ENCODE results near the gene CDC42BPA. TPM values are rescaled to one million over a fixed set of nuclear protein-coding genes. Genes with fewer than 3 reads are reported as not detected.

The CDC42BPA gene
- total and polyA plus RNA-seq, 3 experiments from 2014 or later, result 0.42 to 0.72 (median 0.44) TPM

GRCh38 chr1:226973898-226974543 is 344.3 kb downstream of the CDC42BPA start:
- ChIA-PET CTCF (no interaction called here), POLR2A (no interaction called here)
- H3K4me1 ChIP-seq (ENCODE audit: insufficient read depth, low read length), result no peaks in the 10 kb centered on the region

DNA sequence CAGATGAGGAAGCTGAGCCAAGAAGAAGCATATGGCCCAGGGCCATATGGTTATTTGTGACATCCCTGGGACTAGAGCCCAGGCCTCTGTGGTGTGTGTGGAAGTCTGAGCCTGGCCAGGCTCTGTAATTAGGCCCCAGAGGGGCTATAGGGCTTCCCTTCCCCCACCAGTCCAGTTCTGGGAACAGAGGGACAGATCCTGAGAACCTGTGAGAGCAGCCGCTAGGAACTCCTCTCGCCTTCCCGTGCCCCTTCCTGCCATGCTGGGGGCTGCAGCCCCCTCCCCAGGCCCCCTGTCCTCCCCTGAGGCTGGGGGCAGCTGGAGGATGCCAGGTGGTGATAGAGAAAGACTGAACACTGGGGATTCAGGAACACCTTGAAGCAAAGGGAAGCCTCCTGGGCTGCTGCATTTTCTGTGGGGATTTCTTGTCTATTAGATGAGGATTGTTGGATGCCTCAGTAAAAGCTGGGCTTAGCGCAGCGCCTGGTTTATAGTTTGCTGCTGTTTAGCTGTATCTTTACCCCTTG is 344.9 kb downstream of the CDC42BPA start:
- no peak overlapping the region for H3K27ac ChIP-seq (ENCODE audit: low read depth, low read length)
- no peaks in the 10 kb centered on the region for H3K9me3 ChIP-seq (ENCODE audit: low read length)
- peaks cover 0 to 17% (median 6%) of the 10 kb centered on the region in 3 donors for H3K4me1 Mint-ChIP-seq
- peaks cover 3% of the 10 kb centered on the region for H3K36me3 ChIP-seq (ENCODE audit: insufficient read depth, low read length)
- H3K4me1 ChIP-seq (ENCODE audit: insufficient read depth, low read length), result no peaks in the 10 kb centered on the region
- no peaks in the 10 kb centered on the region for H3K27me3 Mint-ChIP-seq
- peak overlapping the region in 1 of 8 donors; percentile 62 for H3K27ac Mint-ChIP-seq
- no peak for DNase-seq
- no peak overlapping the region for H3K4me3 Mint-ChIP-seq
- H3K4me3 ChIP-seq (ENCODE audit: low read length), result no peak overlapping the region
- peaks cover 3 to 5% (median 4%) of the 10 kb centered on the region in 5 donors for H3K9me3 Mint-ChIP-seq
- H3K36me3 Mint-ChIP-seq, result peaks cover 14 to 62% (median 18%) of the 10 kb centered on the region in 3 donors
- ChIA-PET POLR2A (no interaction called here), CTCF (no interaction called here)
- H3K27me3 ChIP-seq (ENCODE audit: insufficient read depth, low read length, poor library complexity, severe bottlenecking), result no peaks in the 10 kb centered on the region

More at GRCh38 chr1:226973898-226974543, 344.3 kb downstream of the CDC42BPA start:
- DNase-seq, result no peak
- Mint-ChIP-seq H3K27me3 (no peaks in the 10 kb centered on the region), H3K9me3 (peaks cover 3 to 5% (median 4%) of the 10 kb centered on the region in 5 donors), H3K27ac (peak overlapping the region in 2 of 8 donors; percentile 54 to 62), H3K4me3 (no peak overlapping the region), H3K4me1 (peaks cover 0 to 17% (median 6%) of the 10 kb centered on the region in 3 donors), H3K36me3 (peaks cover 12 to 59% (median 15%) of the 10 kb centered on the region in 3 donors)
- no peak overlapping the region for H3K4me3 ChIP-seq (ENCODE audit: low read length)
- H3K9me3 ChIP-seq (ENCODE audit: low read length), result no peaks in the 10 kb centered on the region
- H3K36me3 ChIP-seq (ENCODE audit: insufficient read depth, low read length), result peaks cover 3% of the 10 kb centered on the region
- no peaks in the 10 kb centered on the region for H3K27me3 ChIP-seq (ENCODE audit: insufficient read depth, low read length, poor library complexity, severe bottlenecking)
- H3K27ac ChIP-seq (ENCODE audit: low read depth, low read length), result no peak overlapping the region

DNA sequence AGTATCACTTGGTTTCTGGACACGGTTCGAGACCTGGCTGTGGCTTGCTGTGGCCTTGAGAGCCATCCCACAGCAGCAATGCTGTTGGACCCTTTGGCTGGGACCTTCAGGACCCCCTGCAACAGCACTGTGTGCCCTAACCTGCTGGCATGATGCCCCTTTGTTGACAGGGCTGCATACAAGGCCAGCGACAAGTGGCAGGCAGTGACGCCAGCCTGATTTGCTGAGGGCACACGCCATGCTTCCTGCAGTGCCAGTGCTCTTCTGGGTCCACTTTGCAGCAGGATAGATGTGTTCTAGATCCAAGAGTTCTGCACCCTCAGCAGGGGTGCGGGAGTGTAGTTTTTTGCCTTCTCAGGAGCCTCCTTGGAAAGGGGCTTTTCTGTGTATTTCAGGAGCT is 345.4 kb downstream of the CDC42BPA start:
- peaks cover 3 to 5% (median 4%) of the 10 kb centered on the region in 5 donors for H3K9me3 Mint-ChIP-seq
- no peaks in the 10 kb centered on the region for H3K27me3 ChIP-seq (ENCODE audit: insufficient read depth, low read length, poor library complexity, severe bottlenecking)
- CTCF ChIA-PET, result no interaction called here
- peaks cover 3% of the 10 kb centered on the region for H3K36me3 ChIP-seq (ENCODE audit: insufficient read depth, low read length)
- no peaks in the 10 kb centered on the region for H3K4me1 ChIP-seq (ENCODE audit: insufficient read depth, low read length)
- H3K27ac Mint-ChIP-seq, result no peak overlapping the region
- H3K27me3 Mint-ChIP-seq, result no peaks in the 10 kb centered on the region
- no peak for DNase-seq
- POLR2A ChIA-PET, result no interaction called here
- peaks cover 14 to 62% (median 20%) of the 10 kb centered on the region in 3 donors for H3K36me3 Mint-ChIP-seq
- no peak overlapping the region for H3K4me3 Mint-ChIP-seq
- H3K9me3 ChIP-seq (ENCODE audit: low read length), result no peaks in the 10 kb centered on the region
- H3K4me1 Mint-ChIP-seq, result peaks cover 0 to 17% (median 6%) of the 10 kb centered on the region in 3 donors
- no peak overlapping the region for H3K27ac ChIP-seq (ENCODE audit: low read depth, low read length)
- no peak overlapping the region for H3K4me3 ChIP-seq (ENCODE audit: low read length)

GRCh38 chr1:226971765-226972164 is 346.5 kb downstream of the CDC42BPA start:
- Histone ChIP-seq H3K4me1 (ENCODE audit: insufficient read depth, low read length) (no peaks in the 10 kb centered on the region), H3K9me3 (ENCODE audit: low read length) (no peaks in the 10 kb centered on the region), H3K36me3 (ENCODE audit: insufficient read depth, low read length) (peaks cover 3% of the 10 kb centered on the region), H3K27ac (ENCODE audit: low read depth, low read length) (no peak overlapping the region), H3K4me3 (ENCODE audit: low read length) (no peak overlapping the region), H3K27me3 (ENCODE audit: insufficient read depth, low read length, poor library complexity, severe bottlenecking) (no peaks in the 10 kb centered on the region)
- ChIA-PET CTCF (no interaction called here), POLR2A (no interaction called here)
- Mint-ChIP-seq H3K27me3 (no peaks in the 10 kb centered on the region), H3K9me3 (peaks cover 3 to 5% (median 4%) of the 10 kb centered on the region in 5 donors), H3K36me3 (peaks cover 14 to 63% (median 21%) of the 10 kb centered on the region in 3 donors), H3K4me1 (peaks cover 0 to 17% (median 10%) of the 10 kb centered on the region in 3 donors), H3K27ac (peak overlapping the region in 1 of 8 donors; percentile 87), H3K4me3 (no peak overlapping the region)
- DNase-seq, result no peak

DNA sequence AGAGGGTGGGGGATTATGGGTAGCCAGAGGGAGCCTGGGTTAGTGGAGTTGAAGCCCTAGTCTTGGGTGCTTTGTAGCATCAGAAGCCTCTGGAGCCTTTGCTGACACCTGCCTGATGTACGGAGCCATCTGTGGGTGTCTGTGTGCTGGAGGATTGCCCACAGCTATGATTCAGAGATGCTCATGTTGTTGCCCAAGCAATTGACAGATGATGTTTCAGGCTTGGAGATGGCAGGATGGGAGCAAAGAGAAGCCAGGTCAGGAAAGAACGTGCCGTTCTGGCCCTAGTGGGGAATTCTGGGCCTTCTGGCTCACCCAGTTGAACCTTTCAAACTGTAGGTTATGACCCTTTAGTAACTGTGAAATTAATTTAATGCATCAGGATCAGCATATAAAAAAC is 350.6 kb downstream of the CDC42BPA start:
- H3K9me3 ChIP-seq (ENCODE audit: low read length), result no peaks in the 10 kb centered on the region
- Mint-ChIP-seq H3K9me3 (peaks cover 3 to 5% (median 4%) of the 10 kb centered on the region in 5 donors), H3K27ac (no peak overlapping the region), H3K36me3 (peaks cover 14 to 73% (median 31%) of the 10 kb centered on the region in 3 donors), H3K4me3 (no peak overlapping the region), H3K27me3 (no peaks in the 10 kb centered on the region), H3K4me1 (peaks cover 0 to 21% (median 12%) of the 10 kb centered on the region in 3 donors)
- ChIA-PET CTCF (interaction anchor here (0.7 kb wide), 1 partner anchor 18 kb away, joined by 3 read pairs; no protein-coding TSS in a partner anchor), POLR2A (no interaction called here)
- no peak for DNase-seq
- peaks cover 3% of the 10 kb centered on the region for H3K36me3 ChIP-seq (ENCODE audit: insufficient read depth, low read length)
- H3K4me3 ChIP-seq (ENCODE audit: low read length), result no peak overlapping the region
- no peaks in the 10 kb centered on the region for H3K27me3 ChIP-seq (ENCODE audit: insufficient read depth, low read length, poor library complexity, severe bottlenecking)
- H3K4me1 ChIP-seq (ENCODE audit: insufficient read depth, low read length), result no peaks in the 10 kb centered on the region
- H3K27ac ChIP-seq (ENCODE audit: low read depth, low read length), result no peak overlapping the region

DNA sequence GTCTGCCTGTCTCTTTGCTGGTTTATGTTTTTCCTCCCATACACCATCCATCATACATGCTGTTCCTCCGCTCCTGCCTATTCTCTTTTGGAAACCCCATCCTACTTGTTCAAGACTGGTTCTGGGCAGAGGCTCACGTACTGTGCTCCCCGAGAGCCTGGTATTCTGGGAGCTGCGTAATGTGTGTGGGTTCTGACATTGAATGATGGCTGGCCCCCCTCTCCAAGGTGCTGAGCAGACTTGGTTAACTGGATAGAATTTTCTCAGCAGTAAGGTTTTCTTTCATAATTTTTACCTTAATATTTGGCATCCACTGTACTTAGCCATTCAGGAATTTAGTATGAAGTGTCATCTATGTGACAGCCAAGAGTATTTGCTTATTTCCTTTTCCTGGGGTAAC is 351.6 kb downstream of the CDC42BPA start:
- no peak overlapping the region for H3K4me3 Mint-ChIP-seq
- peaks cover 9 to 68% (median 26%) of the 10 kb centered on the region in 3 donors for H3K36me3 Mint-ChIP-seq
- H3K27ac Mint-ChIP-seq, result no peak overlapping the region
- Histone ChIP-seq H3K36me3 (ENCODE audit: insufficient read depth, low read length) (peaks cover 1% of the 10 kb centered on the region), H3K9me3 (ENCODE audit: low read length) (no peaks in the 10 kb centered on the region), H3K4me3 (ENCODE audit: low read length) (no peak overlapping the region), H3K27me3 (ENCODE audit: insufficient read depth, low read length, poor library complexity, severe bottlenecking) (no peaks in the 10 kb centered on the region), H3K27ac (ENCODE audit: low read depth, low read length) (no peak overlapping the region), H3K4me1 (ENCODE audit: insufficient read depth, low read length) (no peaks in the 10 kb centered on the region)
- peaks cover 1 to 12% (median 10%) of the 10 kb centered on the region in 3 donors for H3K4me1 Mint-ChIP-seq
- DNase-seq, result no peak
- no peaks in the 10 kb centered on the region for H3K27me3 Mint-ChIP-seq
- ChIA-PET POLR2A (no interaction called here), CTCF (no interaction called here)
- peaks cover 1 to 2% (median 2%) of the 10 kb centered on the region in 5 donors for H3K9me3 Mint-ChIP-seq

- Histone ChIP-seq H3K27me3 (ENCODE audit: insufficient read depth, low read length, poor library complexity, severe bottlenecking) (no peaks in the 10 kb centered on the region), H3K27ac (ENCODE audit: low read depth, low read length) (no peak overlapping the region), H3K4me1 (ENCODE audit: insufficient read depth, low read length) (no peaks in the 10 kb centered on the region), H3K9me3 (ENCODE audit: low read length) (no peaks in the 10 kb centered on the region), H3K4me3 (ENCODE audit: low read length) (no peak overlapping the region), H3K36me3 (ENCODE audit: insufficient read depth, low read length) (no peaks in the 10 kb centered on the region)
- ChIA-PET CTCF (no interaction called here), POLR2A (no interaction called here)
- DNase-seq, result no peak
- no peak overlapping the region for H3K4me3 Mint-ChIP-seq
- H3K27me3 Mint-ChIP-seq, result no peaks in the 10 kb centered on the region
- H3K9me3 Mint-ChIP-seq, result no peaks in the 10 kb centered on the region
- peaks cover 6 to 69% (median 24%) of the 10 kb centered on the region in 3 donors for H3K36me3 Mint-ChIP-seq
- peak overlapping the region in 1 of 8 donors; percentile 44 for H3K27ac Mint-ChIP-seq
- peaks cover 4 to 9% (median 9%) of the 10 kb centered on the region in 3 donors for H3K4me1 Mint-ChIP-seq
Observed at GRCh38 chr1:226965581-226966440, 352.5 kb downstream of the CDC42BPA start.
